ENCODE data around the gene ERGIC3. TPM values are rescaled to one million over a fixed set of nuclear protein-coding genes. Genes with fewer than 3 reads are reported as not detected.
A peak's percentile ranks its signal among the peaks of the same experiment; 100 is the strongest.

ERGIC3 gene
- total and polyA plus RNA-seq, 2 of the 13 experiments (the other 11 are each of a cell fraction or from before 2014, with no cell fraction given): 407 to 670 TPM

- TF ChIP-seq PAXIP1 (CRISPR knock-in tag; conservative IDR thresholded peaks at IDR 0.05) (no peak), SRSF9 (IDR thresholded peaks at IDR 0.05; ENCODE audit: borderline replicate concordance, insufficient read depth, low read depth, low read length, poor library complexity, severe bottlenecking) (no peak), ZBTB49 (CRISPR knock-in tag; IDR thresholded peaks at IDR 0.05; ENCODE audit: borderline replicate concordance) (no peak), ZNF850 (CRISPR knock-in tag; conservative IDR thresholded peaks at IDR 0.05) (no peak), PPARG (CRISPR knock-in tag; conservative IDR thresholded peaks at IDR 0.05) (no peak), GATAD1 (CRISPR knock-in tag; IDR thresholded peaks at IDR 0.05) (no peak), TRIM22 (IDR thresholded peaks at IDR 0.05) (no peak), ZNF776 (CRISPR knock-in tag; IDR thresholded peaks at IDR 0.05) (no peak), KDM1A (CRISPR knock-in tag; IDR thresholded peaks at IDR 0.05) (peak; percentile 88; the same call in 1 of the 2 replicates), ZNF713 (CRISPR knock-in tag; IDR thresholded peaks at IDR 0.05) (no peak), MEIS1 (CRISPR knock-in tag; IDR thresholded peaks at IDR 0.05; ENCODE audit: borderline replicate concordance) (no peak), ZNF770 (CRISPR knock-in tag; IDR thresholded peaks at IDR 0.05) (peak; percentile 98), CREB3 (CRISPR knock-in tag; IDR thresholded peaks at IDR 0.05) (no peak), POLR2G (IDR thresholded peaks at IDR 0.05; ENCODE audit: low read depth, low read length) (no peak), STAG1 (CRISPR knock-in tag; IDR thresholded peaks at IDR 0.05) (no peak), CCAR2 (optimal IDR thresholded peaks at IDR 0.05; ENCODE audit: low read depth, low read length) (no peak), DDIT3 (CRISPR knock-in tag; IDR thresholded peaks at IDR 0.05) (no peak), CENPX (CRISPR knock-in tag; IDR thresholded peaks at IDR 0.05) (no peak), ZKSCAN8 (CRISPR knock-in tag; IDR thresholded peaks at IDR 0.05; ENCODE audit: borderline replicate concordance) (no peak), ZNF660 (CRISPR knock-in tag; IDR thresholded peaks at IDR 0.05; ENCODE audit: borderline replicate concordance, low read depth) (no peak)
These were observed 36.6 kb downstream of the ERGIC3 start (continued) for GRCh38 chr20:35578469-35578868.
